Uterus (tissue), 4 donors: ENCODE measurements around the gene PDF. TPM values are rescaled to one million over a fixed set of nuclear protein-coding genes. Genes with fewer than 3 reads are reported as not detected.
"Not testable (repeated sequence)": the region's sequence is repeated elsewhere in the genome, so short reads cannot be mapped to it uniquely, and the experiment has no call there.

Source experiments
- DNase-seq, 2 donors: peaks; one replicate each; pipeline ENCODE4 v3.0.0-alpha.2; 2019 to 2020
- H3K27ac ChIP-seq, 2 donors: fragments of 200-600 bp; sonication (generic); 1 replicate in 1 of 2; 2 replicates in 1 of 2; pipeline ENCODE4 v1.5.1; 2016 to 2018
- H3K27me3 ChIP-seq, 2 donors: fragments of 200-600 bp; sonication (generic); one replicate each; pipeline ENCODE4 v1.5.1; 2018 to 2019; ENCODE audit warnings: control low read depth in 1 of 2
- H3K36me3 ChIP-seq, 2 donors: fragments of 200-600 bp; sonication (generic); one replicate each; pipeline ENCODE4 v1.5.1; 2019; ENCODE audit warnings: control low read depth in 1 of 2
- H3K4me1 ChIP-seq, 2 donors: fragments of 200-600 bp; sonication (generic); one replicate each; pipeline ENCODE4 v1.5.1; 2018 to 2019; ENCODE audit warnings: control low read depth in 1 of 2
- H3K4me3 ChIP-seq, 2 donors: fragments of 200-600 bp; sonication (generic); 1 replicate in 1 of 2; 2 replicates in 1 of 2; pipeline ENCODE4 v1.5.1; 2018 to 2019; ENCODE audit warnings: mild to moderate bottlenecking in 1 of 2
- H3K9me3 ChIP-seq, 2 donors: fragments of 200-600 bp; sonication (generic); one replicate each; pipeline ENCODE4 v1.5.1; 2019; ENCODE audit warnings: control low read depth in 1 of 2
- POLR2A ChIP-seq, 2 donors: fragments of 450-650 bp; IDR thresholded peaks; one replicate each; pipeline ENCODE4 v1.6.1; 2016; ENCODE audit warnings: antibody characterized with exemption in 2 of 2, mild to moderate bottlenecking in 1 of 2, moderate library complexity in 1 of 2
- intact Hi-C: fragments of 100-400 bp; cut with DNase I; formaldehyde crosslinking; loops from one replicate; pipeline ENCODE4 v1.15.1; 2023; ENCODE audit warnings: low total_unique reads
- total RNA-seq, 4 donors: library from RNA; depleted of rRNA in 3 of 4; stranded (reverse); fragments of >200 nt in 3 of 4; gene quantifications; one replicate each; pipeline versions ENCODE4 v1.1.0 to v1.2.4, GENCODE V29; 2014 to 2023
- TF ChIP-seq, protein P1 (sequence below), 4 experiments: fragments of 200-600 bp in 2 of 4; fragments of 450-650 bp in 2 of 4; sonication (generic) in 2 of 4; IDR thresholded peaks; one replicate each; pipeline ENCODE4 v1.5.1; 2016 to 2019; ENCODE audit warnings: antibody characterized with exemption in 4 of 4, mild to moderate bottlenecking in 2 of 4, moderate library complexity in 1 of 4
- donor health status: DM: yes; HTN: yes; CAD: no.

The PDF gene
- total RNA-seq, 4 donors from 2014 or later: 3.2 to 69.9 (median 13.2) TPM

DNA sequence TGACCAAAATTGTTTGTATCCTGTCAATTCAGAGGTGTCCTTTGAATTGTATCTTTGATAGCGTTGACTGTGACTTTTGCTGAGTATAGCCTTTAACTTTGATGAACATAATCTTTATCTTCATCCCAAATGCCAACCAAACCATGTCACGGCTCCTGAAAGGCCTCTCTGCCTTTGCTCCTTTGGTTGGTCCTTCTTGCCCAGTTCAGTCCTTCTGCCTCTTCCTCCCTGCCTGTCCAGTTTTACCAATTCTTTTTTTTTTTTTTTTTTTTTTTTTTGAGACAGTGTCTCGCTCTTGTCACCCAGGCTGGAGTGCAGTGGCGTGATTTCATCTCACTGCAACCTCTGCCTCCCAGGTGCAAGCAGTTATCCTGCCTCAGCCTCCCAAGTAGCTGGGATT is 32.1 kb downstream of the PDF start:
- Histone ChIP-seq H3K4me1 (no peaks in the 10 kb centered on the region), H3K9me3 (no peaks in the 10 kb centered on the region), H3K27me3 (no peaks in the 10 kb centered on the region), H3K36me3 (no peaks in the 10 kb centered on the region), H3K4me3 (no peak overlapping the region), H3K27ac (no peak overlapping the region)
- intact Hi-C loops: no loop called here
- no peak for DNase-seq
- TF ChIP-seq, protein P1, sequence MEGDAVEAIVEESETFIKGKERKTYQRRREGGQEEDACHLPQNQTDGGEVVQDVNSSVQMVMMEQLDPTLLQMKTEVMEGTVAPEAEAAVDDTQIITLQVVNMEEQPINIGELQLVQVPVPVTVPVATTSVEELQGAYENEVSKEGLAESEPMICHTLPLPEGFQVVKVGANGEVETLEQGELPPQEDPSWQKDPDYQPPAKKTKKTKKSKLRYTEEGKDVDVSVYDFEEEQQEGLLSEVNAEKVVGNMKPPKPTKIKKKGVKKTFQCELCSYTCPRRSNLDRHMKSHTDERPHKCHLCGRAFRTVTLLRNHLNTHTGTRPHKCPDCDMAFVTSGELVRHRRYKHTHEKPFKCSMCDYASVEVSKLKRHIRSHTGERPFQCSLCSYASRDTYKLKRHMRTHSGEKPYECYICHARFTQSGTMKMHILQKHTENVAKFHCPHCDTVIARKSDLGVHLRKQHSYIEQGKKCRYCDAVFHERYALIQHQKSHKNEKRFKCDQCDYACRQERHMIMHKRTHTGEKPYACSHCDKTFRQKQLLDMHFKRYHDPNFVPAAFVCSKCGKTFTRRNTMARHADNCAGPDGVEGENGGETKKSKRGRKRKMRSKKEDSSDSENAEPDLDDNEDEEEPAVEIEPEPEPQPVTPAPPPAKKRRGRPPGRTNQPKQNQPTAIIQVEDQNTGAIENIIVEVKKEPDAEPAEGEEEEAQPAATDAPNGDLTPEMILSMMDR (IDR thresholded peaks at IDR 0.05): no peak
- TF ChIP-seq POLR2A (IDR thresholded peaks at IDR 0.05): no peak

DNA sequence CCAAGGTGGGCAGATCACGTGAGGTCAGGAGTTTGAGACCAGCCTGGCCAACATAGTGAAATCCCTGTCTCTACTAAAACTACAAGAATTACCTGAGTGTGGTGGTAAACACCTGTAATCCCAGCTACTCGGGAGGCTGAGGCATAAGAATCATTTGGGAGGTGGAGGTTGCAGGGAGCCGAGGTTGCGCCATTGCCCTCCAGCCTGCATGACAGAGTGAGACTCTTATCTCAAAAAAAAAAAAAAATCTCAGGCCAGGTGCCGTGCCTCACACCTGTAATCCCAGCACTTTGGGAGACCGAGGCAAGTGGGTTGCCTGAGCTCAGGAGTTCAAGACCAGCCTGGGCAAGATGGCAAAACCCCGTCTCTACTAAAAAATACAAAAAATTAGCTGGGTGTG is 33.6 kb downstream of the PDF start:
- intact Hi-C loops, H3K4me3 ChIP-seq, H3K9me3 ChIP-seq, H3K36me3 ChIP-seq, H3K4me1 ChIP-seq, H3K27ac ChIP-seq, DNase-seq, H3K27me3 ChIP-seq: not testable (repeated sequence)

DNA sequence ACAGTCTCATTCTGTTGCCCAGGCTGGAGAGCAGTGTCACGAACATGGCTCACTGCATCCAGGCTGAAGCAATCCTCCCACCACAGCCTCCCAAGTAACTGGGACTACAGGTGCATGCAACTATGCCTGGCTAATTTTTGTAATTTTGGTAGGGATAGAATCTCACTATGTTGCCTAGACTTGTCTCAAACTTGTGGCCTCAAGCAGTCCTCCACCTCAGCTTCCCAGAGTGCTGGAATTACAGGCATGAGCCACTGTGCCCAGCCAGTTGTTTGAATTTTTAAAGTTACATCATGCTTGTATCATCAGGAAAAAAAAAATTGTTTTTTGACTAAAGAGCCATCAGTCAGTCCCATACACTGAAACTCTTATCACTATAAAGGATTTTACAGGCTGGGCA is 36.3 kb downstream of the PDF start:
- Histone ChIP-seq H3K27ac (no peak overlapping the region), H3K27me3 (no peaks in the 10 kb centered on the region), H3K4me1 (no peaks in the 10 kb centered on the region), H3K4me3 (no peak overlapping the region), H3K36me3 (no peaks in the 10 kb centered on the region), H3K9me3 (no peaks in the 10 kb centered on the region)
- intact Hi-C loops: no loop called here
- no peak for TF ChIP-seq POLR2A (IDR thresholded peaks at IDR 0.05)
- TF ChIP-seq, protein P1 (IDR thresholded peaks at IDR 0.05): no peak
- DNase-seq: no peak

DNA sequence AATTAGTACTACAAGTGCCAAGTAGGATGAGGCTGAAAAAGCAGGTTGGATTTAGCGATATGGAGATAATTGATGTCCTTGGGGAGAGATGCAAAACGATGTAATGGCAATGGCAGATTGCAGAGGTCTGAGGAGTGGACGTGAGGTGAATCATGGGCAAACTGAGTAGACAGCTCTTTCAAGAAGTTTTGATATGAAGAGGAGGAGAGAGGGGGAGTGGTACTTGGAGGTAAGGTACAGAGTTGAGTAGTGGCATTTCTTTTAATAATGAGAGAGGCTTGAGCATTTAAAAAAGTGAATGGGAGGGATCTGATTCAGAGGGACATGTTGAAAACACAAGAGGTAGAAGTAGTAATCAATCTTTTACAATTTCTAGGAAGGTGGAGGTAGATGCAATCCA is 37.0 kb downstream of the PDF start:
- H3K4me1 ChIP-seq: no peaks in the 10 kb centered on the region
- H3K27ac ChIP-seq: no peak overlapping the region
- intact Hi-C loops: no loop called here
- H3K36me3 ChIP-seq: no peaks in the 10 kb centered on the region
- no peaks in the 10 kb centered on the region for H3K9me3 ChIP-seq
- DNase-seq: no peak
- H3K4me3 ChIP-seq: no peak overlapping the region
- TF ChIP-seq, protein P1 (IDR thresholded peaks at IDR 0.05): no peak
- no peak for TF ChIP-seq POLR2A (IDR thresholded peaks at IDR 0.05)
- no peaks in the 10 kb centered on the region for H3K27me3 ChIP-seq

DNA sequence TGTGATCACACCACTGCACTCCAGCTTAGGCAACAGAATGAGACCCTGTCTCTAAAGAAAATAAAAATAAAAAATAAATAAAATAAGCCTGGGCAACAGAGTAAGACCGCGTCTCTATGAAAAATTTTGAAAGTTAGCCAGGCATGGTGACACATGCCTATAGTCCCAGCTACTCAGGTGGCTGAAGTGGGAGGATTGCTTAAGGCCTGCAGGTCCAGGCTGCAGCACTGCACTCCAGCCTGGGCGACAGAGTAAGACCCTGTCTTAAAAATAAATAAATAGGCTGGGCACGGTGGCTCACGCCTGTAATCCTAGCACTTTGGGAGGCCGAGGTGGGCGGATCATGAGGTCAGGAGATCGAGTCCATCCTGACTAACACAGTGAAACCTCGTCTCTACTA is 38.7 kb downstream of the PDF start:
- H3K36me3 ChIP-seq, intact Hi-C loops, H3K27me3 ChIP-seq, H3K27ac ChIP-seq, H3K4me3 ChIP-seq, H3K4me1 ChIP-seq, H3K9me3 ChIP-seq, DNase-seq: not testable (repeated sequence)

DNA sequence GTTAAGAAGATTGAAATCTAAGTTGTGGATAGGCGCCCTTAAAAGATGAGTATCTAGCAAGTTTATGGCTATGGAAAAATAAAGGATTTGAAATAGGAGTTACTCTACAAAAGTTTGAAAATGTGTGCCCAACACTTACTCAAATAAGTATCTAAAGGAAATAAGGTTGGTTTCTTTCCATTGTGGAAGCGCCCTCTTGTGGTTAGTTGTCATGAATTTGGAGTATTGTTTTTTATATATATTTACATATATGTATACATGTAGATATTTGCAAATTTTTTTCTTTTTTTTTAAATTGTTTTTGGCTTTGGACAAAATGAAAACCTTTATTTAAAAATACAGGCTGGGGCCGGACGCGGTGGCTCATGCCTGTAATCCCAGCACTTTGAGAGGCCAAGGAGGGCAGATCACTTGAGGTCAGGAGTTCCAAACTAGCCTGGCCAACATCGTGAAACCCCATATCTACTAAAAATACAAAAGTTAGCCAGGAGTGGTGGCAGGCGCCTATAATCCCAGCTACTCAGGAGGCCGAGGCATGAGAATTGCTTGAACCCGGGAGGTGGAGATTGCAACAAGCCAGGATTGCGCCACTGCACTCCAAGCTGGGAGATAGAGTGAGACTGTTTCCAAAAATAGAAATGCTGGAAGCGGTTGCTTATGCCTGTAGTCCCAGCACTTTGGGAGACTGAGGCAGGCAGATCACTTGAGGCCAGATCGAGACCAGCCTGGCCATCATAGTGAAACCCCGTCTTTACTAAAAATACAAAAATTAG is 43.3 kb downstream of the PDF start:
- H3K27ac ChIP-seq: peak overlapping the region; percentile 30 to 53
- H3K4me3 ChIP-seq: no peak overlapping the region
- no peaks in the 10 kb centered on the region for H3K27me3 ChIP-seq
- peak; percentile 75 to 77 for DNase-seq
- peaks cover 0 to 11% of the 10 kb centered on the region in 2 donors for H3K4me1 ChIP-seq
- H3K9me3 ChIP-seq: no peaks in the 10 kb centered on the region
- no peaks in the 10 kb centered on the region for H3K36me3 ChIP-seq
- no peak for TF ChIP-seq POLR2A (IDR thresholded peaks at IDR 0.05)
- TF ChIP-seq, protein P1 (IDR thresholded peaks at IDR 0.05): peak; percentile 57 to 75 (median 69)
- intact Hi-C loops: loop anchor here (5.0 kb wide), 1 partner anchor 135 kb away; no protein-coding TSS in a partner anchor
